Heart right ventricle (tissue), 16 donors: ENCODE measurements around the gene CDH13. TPM values are rescaled to one million over a fixed set of nuclear protein-coding genes. Genes with fewer than 3 reads are reported as not detected.

Source experiments
- ATAC-seq, 8 donors: fragments of 200-7000 bp; cut with Tn5 transposase; one replicate each; pipeline ENCODE4 v1.9.1; 2020; ENCODE audit warnings: mild to moderate bottlenecking in 8 of 8, moderate library complexity in 8 of 8, moderate number of reproducible peaks in 1 of 8
- DNase-seq, 2 donors: peaks; one replicate each; pipeline ENCODE4 v3.0.0-alpha.2; 2020
- H3K27ac ChIP-seq, 10 donors: fragments of 200-600 bp; sonication (generic) in 2 of 10; one replicate each; pipeline versions ENCODE4 v1.5.0 to v1.8.0; 2020 to 2022; ENCODE audit warnings: mild to moderate bottlenecking in 3 of 10
- H3K27me3 ChIP-seq, 7 donors: fragments of 200-600 bp; one replicate each; pipeline ENCODE4 v1.8.0; 2021 to 2022; ENCODE audit warnings: mild to moderate bottlenecking in 2 of 7
- H3K36me3 ChIP-seq, 9 donors: fragments of 200-600 bp; sonication (generic) in 1 of 9; one replicate each; pipeline versions ENCODE4 v1.5.0 to v1.8.0; 2020 to 2022; ENCODE audit warnings: mild to moderate bottlenecking in 2 of 9
- H3K4me1 ChIP-seq, 9 donors: fragments of 200-600 bp; sonication (generic) in 1 of 9; one replicate each; pipeline versions ENCODE4 v1.5.0 to v1.8.0; 2020 to 2022; ENCODE audit warnings: mild to moderate bottlenecking in 4 of 9
- H3K4me3 ChIP-seq, 10 donors: fragments of 200-600 bp; sonication (generic) in 2 of 10; one replicate each; pipeline versions ENCODE4 v1.5.0 to v1.8.0; 2020 to 2022; ENCODE audit warnings: mild to moderate bottlenecking in 7 of 10, moderate library complexity in 2 of 10
- H3K9me3 ChIP-seq, 11 donors: fragments of 200-600 bp in 10 of 11; sonication (generic) in 2 of 11; one replicate each; pipeline versions ENCODE4 v1.5.0 to v1.8.0; 2013 to 2022; ENCODE audit warnings: mild to moderate bottlenecking in 2 of 11, control low read depth in 1 of 11, moderate library complexity in 1 of 11
- CTCF ChIP-seq, 9 donors: fragments of 200-600 bp; sonication (generic) in 2 of 9; IDR thresholded peaks; one replicate each; pipeline versions ENCODE4 v1.5.0 to v1.8.0; 2021 to 2022; ENCODE audit warnings: antibody characterized with exemption in 9 of 9, mild to moderate bottlenecking in 5 of 9, moderate library complexity in 1 of 9
- WGBS, 2 donors: extraction: QIAGEN DNeasy Blood & Tissue Kit; methylation state at CpG; one replicate each; pipeline ENCODE4 v1.1.7; 2013; ENCODE audit warnings: inconsistent platforms in 1 of 2; 5-methylcytosine and 5-hydroxymethylcytosine counted together
- intact Hi-C, 10 donors: fragments of 100-400 bp; cut with DNase I; formaldehyde crosslinking; loops; one replicate each; pipeline versions ENCODE4 v1.11.1 to v1.14.2; 2022
- polyA plus RNA-seq, 2 donors: library from polyadenylated mRNA; stranded (reverse); fragments of 200-250 nt; gene quantifications; one replicate each; pipeline ENCODE4 v1.2.3, GENCODE V29; 2013
- total RNA-seq, 10 donors: library from RNA; stranded (reverse); fragmentation: NEBNext Ultra II Directional in 3 of 10; extraction: Animal tissue kit (Norgen Biotek cat#: 25700) in 3 of 10; gene quantifications; one replicate each; pipeline versions ENCODE4 v1.2.1 to v1.2.4, GENCODE V29; 2021 to 2023
- donor health status: Arrhythmogenic right ventricular cardiomyopathy.
- donor health status: ischemic (EF 13 %, LVEDD 7.1; RV severe dilation, severe dysfunction).
- donor health status: healthy with polysubstance abuse.
- donor health status: DM: no; HTN: yes; CAD: no.
- donor health status: DM: no; HTN: no; CAD: no.
- donor health status: ischemic (EF 25% LVEDD 6.9; RV normal size, moderate dysfunction).
- donor health status: ischemic (EF 25% LVEDD 5.7; RV mildly dilated, moderate dysfunction).
- donor health status: healthy.
- donor health status: DM: yes; HTN: yes; CAD: no.
- donor health status: Ischemic cardiomyopathy.
- donor health status: ischemic (EF 35%, LVEDD 5.7; RV mildly dilated, moderate dysfunction).
- donor health status: nonischemic (EF 11% LVEDD 7.7; RV severe dilation, severe dysfunction).
- donor health status: DM: yes; HTN: yes; CAD: no.
- donor health status: PGD.
- donor health status: ischemic (EF 29% LVEDD 5.4; RV normal size, mild dysfunction).
- donor health status: nonischemic (EF 23%, LVEDD 6.1; RV moderate dilation, normal function).

Gene CDH13
- total and polyA plus RNA-seq, 12 donors, result 15.5 to 221 (median 168) TPM

- H3K4me1 ChIP-seq, result peaks cover 0 to 8% (median 0%) of the 10 kb centered on the region in 9 donors
- H3K4me3 ChIP-seq, result no peak overlapping the region
- peaks cover 0 to 5% (median 0%) of the 10 kb centered on the region in 11 donors for H3K9me3 ChIP-seq
- intact Hi-C loops, result loop anchor here in 6 of 10 donors (2.0 to 10.0 kb wide), 5 partner anchors 461 to 843 kb away; no protein-coding TSS in a partner anchor
- peak; percentile 69 to 92 (median 85) for ATAC-seq
- DNase-seq, result peak; percentile 46 to 58
- no peaks in the 10 kb centered on the region for H3K27me3 ChIP-seq
- no peaks in the 10 kb centered on the region for H3K36me3 ChIP-seq
- peak; percentile 49 to 83 (median 71) for TF ChIP-seq CTCF (IDR thresholded peaks at IDR 0.05)
- no peak overlapping the region for H3K27ac ChIP-seq
- WGBS, 2 donors, result 24 to 28% methylated on average over 5 of the region's 5 CpGs
Measured at GRCh38 chr16:82603784-82604411, 22.9 kb upstream of the CDH13 start.

GRCh38 chr16:82605076-82605475, 21.7 kb upstream of the CDH13 start:
- Histone ChIP-seq H3K4me1 (peaks cover 0 to 13% (median 0%) of the 10 kb centered on the region in 9 donors), H3K9me3 (peaks cover 0 to 5% (median 0%) of the 10 kb centered on the region in 11 donors), H3K36me3 (no peaks in the 10 kb centered on the region), H3K4me3 (no peak overlapping the region), H3K27ac (no peak overlapping the region), H3K27me3 (no peaks in the 10 kb centered on the region)
- 90% methylated on average over 8 of the region's 8 CpGs for WGBS, 2 donors
- TF ChIP-seq CTCF (IDR thresholded peaks at IDR 0.05), result no peak
- no peak for ATAC-seq
- DNase-seq, result no peak
- intact Hi-C loops, result loop anchor here in 5 of 10 donors (10.0 kb wide), 3 partner anchors 460 to 840 kb away; no protein-coding TSS in a partner anchor

GRCh38 chr16:82605863-82606620, 20.7 kb upstream of the CDH13 start:
- no peak for TF ChIP-seq CTCF (IDR thresholded peaks at IDR 0.05)
- Histone ChIP-seq H3K4me3 (no peak overlapping the region), H3K27ac (no peak overlapping the region), H3K9me3 (no peaks in the 10 kb centered on the region), H3K27me3 (no peaks in the 10 kb centered on the region), H3K36me3 (no peaks in the 10 kb centered on the region), H3K4me1 (peaks cover 0 to 13% (median 0%) of the 10 kb centered on the region in 9 donors)
- ATAC-seq (no peak), DNase-seq (no peak)
- intact Hi-C loops, result loop anchor here in 5 of 10 donors (10.0 kb wide), 3 partner anchors 459 to 839 kb away; no protein-coding TSS in a partner anchor
- WGBS, 2 donors, result 71 to 75% methylated on average over 15 of the region's 15 CpGs

GRCh38 chr16:82609140-82609539, 17.6 kb upstream of the CDH13 start:
- H3K4me1 ChIP-seq, result peaks cover 0 to 8% (median 0%) of the 10 kb centered on the region in 9 donors
- H3K27me3 ChIP-seq, result no peaks in the 10 kb centered on the region
- no peaks in the 10 kb centered on the region for H3K36me3 ChIP-seq
- no peak for TF ChIP-seq CTCF (IDR thresholded peaks at IDR 0.05)
- DNase-seq (peak; percentile 59 to 65), ATAC-seq (peak; percentile 68 to 97 (median 90))
- 31 to 34% methylated on average over 3 of the region's 3 CpGs for WGBS, 2 donors
- peak overlapping the region in 5 of 10 donors; percentile 47 to 64 (median 58) for H3K27ac ChIP-seq
- intact Hi-C loops, result loop anchor here in 5 of 10 donors (10.0 kb wide), 3 partner anchors 456 to 836 kb away; no protein-coding TSS in a partner anchor
- H3K4me3 ChIP-seq, result no peak overlapping the region
- no peaks in the 10 kb centered on the region for H3K9me3 ChIP-seq
